ENCODE results near the gene AKIRIN1. TPM values are rescaled to one million over a fixed set of nuclear protein-coding genes. Genes with fewer than 3 reads are reported as not detected.

Gene AKIRIN1
- total RNA-seq, 1 donor from 2014 or later = 152 TPM

- Histone ChIP-seq H4K20me1 (ENCODE audit: insufficient read depth, low read length) (peaks cover 53% of the 10 kb centered on the region), H2AFZ (ENCODE audit: low read depth, low read length) (no peak overlapping the region)
- no peak for TF ChIP-seq EZH2 (IDR thresholded peaks at IDR 0.05; ENCODE audit: insufficient read depth, low read length)
- TF ChIP-seq CTCF (IDR thresholded peaks at IDR 0.05; ENCODE audit: insufficient read depth, low read depth, low read length) = no peak
These were observed 749 bp downstream of the AKIRIN1 start for GRCh38 chr1:38991638-38992411.

GRCh38 chr1:38992412-38993111, 1.5 kb downstream of the AKIRIN1 start:
- Mint-ChIP-seq H3K36me3 (ENCODE audit: low read depth, unreplicated experiment) (peaks cover 10% of the 10 kb centered on the region), H3K9me3 (ENCODE audit: unreplicated experiment) (no peaks in the 10 kb centered on the region), H3K27me3 (ENCODE audit: low read depth, unreplicated experiment) (no peaks in the 10 kb centered on the region), H3K4me1 (ENCODE audit: low read depth, unreplicated experiment) (peaks cover 36% of the 10 kb centered on the region), H3K4me3 (ENCODE audit: unreplicated experiment) (peak overlapping the region; percentile 97), H3K27ac (ENCODE audit: unreplicated experiment) (peak overlapping the region; percentile 67)
- H3K4me3 ChIP-seq (ENCODE audit: insufficient read depth, low read depth, low read length) = peak overlapping the region; percentile 95
- peaks cover 66% of the 10 kb centered on the region for H3K79me2 ChIP-seq (ENCODE audit: insufficient read depth, low read length)
- H4K20me1 ChIP-seq (ENCODE audit: insufficient read depth, low read length) = peaks cover 61% of the 10 kb centered on the region
- H3K4me1 ChIP-seq (ENCODE audit: insufficient read depth, low read length) = peaks cover 33% of the 10 kb centered on the region
- no peaks in the 10 kb centered on the region for H3K9me3 ChIP-seq (ENCODE audit: insufficient read depth, low read depth, low read length)
- no peak for TF ChIP-seq EZH2 (IDR thresholded peaks at IDR 0.05; ENCODE audit: insufficient read depth, low read length)
- TF ChIP-seq CTCF (IDR thresholded peaks at IDR 0.05; ENCODE audit: insufficient read depth, low read depth, low read length) = no peak
- DNase-seq (ENCODE audit: low read depth) = no peak
- peak overlapping the region; percentile 91 for H3K4me2 ChIP-seq (ENCODE audit: low read length)
- peak overlapping the region; percentile 90 for H3K9ac ChIP-seq (ENCODE audit: low read length)
- no peak overlapping the region for H2AFZ ChIP-seq (ENCODE audit: low read depth, low read length)
- H3K27me3 ChIP-seq (ENCODE audit: insufficient read depth, low read length) = no peaks in the 10 kb centered on the region
- peaks cover 18% of the 10 kb centered on the region for H3K36me3 ChIP-seq (ENCODE audit: insufficient read depth, low read length)
- H3K27ac ChIP-seq (ENCODE audit: low read depth, low read length) = peak overlapping the region; percentile 44
- no peak for FAIRE-seq

More at GRCh38 chr1:38991638-38992411, 749 bp downstream of the AKIRIN1 start:
- peak; percentile 16 for DNase-seq (ENCODE audit: low read depth)
- H3K4me2 ChIP-seq (ENCODE audit: low read length) = peak overlapping the region; percentile 91
- Mint-ChIP-seq H3K36me3 (ENCODE audit: low read depth, unreplicated experiment) (peaks cover 10% of the 10 kb centered on the region), H3K4me1 (ENCODE audit: low read depth, unreplicated experiment) (peaks cover 31% of the 10 kb centered on the region), H3K4me3 (ENCODE audit: unreplicated experiment) (peak overlapping the region; percentile 97), H3K27ac (ENCODE audit: unreplicated experiment) (peak overlapping the region; percentile 67), H3K9me3 (ENCODE audit: unreplicated experiment) (no peaks in the 10 kb centered on the region), H3K27me3 (ENCODE audit: low read depth, unreplicated experiment) (no peaks in the 10 kb centered on the region)
- peaks cover 32% of the 10 kb centered on the region for H3K4me1 ChIP-seq (ENCODE audit: insufficient read depth, low read length)
- H3K27ac ChIP-seq (ENCODE audit: low read depth, low read length) = peak overlapping the region; percentile 91
- H3K4me3 ChIP-seq (ENCODE audit: insufficient read depth, low read depth, low read length) = peak overlapping the region; percentile 95
- H3K36me3 ChIP-seq (ENCODE audit: insufficient read depth, low read length) = peaks cover 14% of the 10 kb centered on the region
- no peaks in the 10 kb centered on the region for H3K9me3 ChIP-seq (ENCODE audit: insufficient read depth, low read depth, low read length)
- H3K79me2 ChIP-seq (ENCODE audit: insufficient read depth, low read length) = peaks cover 59% of the 10 kb centered on the region
- H3K27me3 ChIP-seq (ENCODE audit: insufficient read depth, low read length) = no peaks in the 10 kb centered on the region
- peak overlapping the region; percentile 90 for H3K9ac ChIP-seq (ENCODE audit: low read length)
- no peak for FAIRE-seq
